Transverse colon (tissue), 4 donors: Measurements from ENCODE around the gene JMJD1C. TPM values are rescaled to one million over a fixed set of nuclear protein-coding genes. Genes with fewer than 3 reads are reported as not detected.

ENCODE experiments used
- DNase-seq: peaks from one replicate; pipeline ENCODE4 v3.0.0-alpha.2; 2019
- H3K27ac ChIP-seq, 4 donors: fragments of 200-600 bp; sonication (generic); 2 replicates each; pipeline ENCODE4 v1.5.1; 2016 to 2018; ENCODE audit warnings: inconsistent platforms in 4 of 4
- H3K27me3 ChIP-seq: fragments of 200-600 bp; sonication (generic); 2 replicates; pipeline ENCODE4 v1.5.1; 2017; ENCODE audit warnings: inconsistent platforms
- H3K36me3 ChIP-seq, 4 donors: fragments of 200-600 bp; sonication (generic); 2 replicates each; pipeline ENCODE4 v1.5.1; 2017 to 2019; ENCODE audit warnings: inconsistent platforms in 4 of 4
- H3K4me1 ChIP-seq, 4 donors: fragments of 200-600 bp; sonication (generic); 2 replicates each; pipeline ENCODE4 v1.5.1; 2017 to 2020; ENCODE audit warnings: inconsistent platforms in 4 of 4
- H3K4me3 ChIP-seq, 4 donors: fragments of 200-600 bp; sonication (generic); 1 replicate in 1 of 4; 2 replicates in 3 of 4; pipeline versions ENCODE4 v1.5.1 to v1.6.1; 2017 to 2019; ENCODE audit warnings: inconsistent platforms in 4 of 4
- H3K9me3 ChIP-seq, 2 donors: fragments of 200-600 bp; sonication (generic); 2 replicates each; pipeline ENCODE4 v1.5.1; 2017 to 2019; ENCODE audit warnings: inconsistent platforms in 2 of 2
- CTCF ChIP-seq, 5 experiments: fragments of 200-600 bp in 3 of 5; fragments of 450-650 bp in 2 of 5; sonication (generic) in 3 of 5; IDR thresholded peaks; 1 replicate in 2 of 5; 2 replicates in 3 of 5; pipeline ENCODE4 v1.5.1; 2016 to 2017; ENCODE audit warnings: antibody characterized with exemption in 5 of 5, inconsistent platforms in 3 of 5, mild to moderate bottlenecking in 2 of 5, moderate library complexity in 1 of 5
- EP300 ChIP-seq: sonication (generic); formaldehyde crosslinking; IDR thresholded peaks from one replicate; pipeline ENCODE4 v1.6.1; 2017; ENCODE audit warnings: antibody characterized with exemption, low read depth
- POLR2A ChIP-seq: fragments of 450-650 bp; IDR thresholded peaks from one replicate; pipeline ENCODE4 v1.6.1; 2016; ENCODE audit warnings: antibody characterized with exemption, mild to moderate bottlenecking, moderate library complexity
- POLR2AphosphoS5 ChIP-seq, 3 donors: sonication (generic); formaldehyde crosslinking; IDR thresholded peaks; one replicate each; pipeline ENCODE4 v1.6.1; 2016; ENCODE audit warnings: antibody characterized with exemption in 3 of 3
- WGBS, 2 donors: methylation state at CpG; one replicate each; pipeline ENCODE4 v1.1.5; 2018; ENCODE audit warnings: low coverage in 1 of 2; 5-methylcytosine and 5-hydroxymethylcytosine counted together
- in situ Hi-C, 4 donors: fragments of 200-750 bp; cut with MboI; loops; one replicate each; pipeline versions ENCODE4 v1.15.0 to v1.15.1; 2017; ENCODE audit warnings: low sequenced_read_pairs in 3 of 4, low pct_ligation_motif_present in 1 of 4, low pct_unique_long_range_greater_than_20kb in 1 of 4
- intact Hi-C: fragments of 100-400 bp; cut with DNase I; formaldehyde crosslinking; loops from one replicate; pipeline ENCODE4 v1.15.1; 2023; ENCODE audit warnings: low total_unique reads
- total RNA-seq, 4 donors: library from RNA; depleted of rRNA; stranded (reverse); fragments of >200 nt; gene quantifications; one replicate each; pipeline ENCODE4 v1.1.0, GENCODE V29; 2016

Gene JMJD1C
- total RNA-seq, 4 donors from 2014 or later = 56.7 to 128 (median 78.9) TPM

- intact Hi-C loops (no loop called here), in situ Hi-C loops (no loop called here)
- no peaks in the 10 kb centered on the region for H3K27me3 ChIP-seq
- 69 to 71% methylated on average over 3 of the region's 3 CpGs for WGBS, 2 donors
- no peaks in the 10 kb centered on the region for H3K9me3 ChIP-seq
- H3K4me3 ChIP-seq = no peak overlapping the region
- no peak for DNase-seq
- TF ChIP-seq POLR2A (no peak), EP300 (no peak), CTCF (IDR thresholded peaks at IDR 0.05) (no peak), POLR2AphosphoS5 (IDR thresholded peaks at IDR 0.05) (no peak)
- H3K4me1 ChIP-seq = peaks cover 0 to 17% (median 4%) of the 10 kb centered on the region in 4 donors
- H3K36me3 ChIP-seq = no peaks in the 10 kb centered on the region
- H3K27ac ChIP-seq = no peak overlapping the region
Measured at GRCh38 chr10:63275094-63275493, 190.7 kb downstream of the JMJD1C start.

GRCh38 chr10:63273577-63273976 lies 192.2 kb downstream of the JMJD1C start:
- no peak overlapping the region for H3K4me3 ChIP-seq
- no peaks in the 10 kb centered on the region for H3K36me3 ChIP-seq
- TF ChIP-seq EP300 (no peak), POLR2AphosphoS5 (IDR thresholded peaks at IDR 0.05) (no peak), POLR2A (no peak), CTCF (IDR thresholded peaks at IDR 0.05) (no peak)
- no peak for DNase-seq
- H3K9me3 ChIP-seq = no peaks in the 10 kb centered on the region
- in situ Hi-C loops = no loop called here
- peak overlapping the region in 3 of 4 donors; percentile 1 to 35 (median 4) for H3K27ac ChIP-seq
- intact Hi-C loops = no loop called here
- H3K27me3 ChIP-seq = no peaks in the 10 kb centered on the region
- H3K4me1 ChIP-seq = peaks cover 0 to 23% (median 4%) of the 10 kb centered on the region in 4 donors

- WGBS, 2 donors = 0 to 2% methylated on average over 1 to 17 of the region's 17 CpGs
- TF ChIP-seq CTCF (IDR thresholded peaks at IDR 0.05) (peak; percentile 28 to 84 (median 39)), POLR2A (peak; percentile 98), EP300 (peak; percentile 82), POLR2AphosphoS5 (IDR thresholded peaks at IDR 0.05) (peak; percentile 99 to 100 (median 99))
- DNase-seq = peak; percentile 89
- Histone ChIP-seq H3K27ac (peak overlapping the region; percentile 94 to 98 (median 96)), H3K27me3 (no peaks in the 10 kb centered on the region), H3K4me3 (peak overlapping the region; percentile 25 to 70 (median 44)), H3K4me1 (peaks cover 13 to 41% (median 18%) of the 10 kb centered on the region in 4 donors), H3K9me3 (no peaks in the 10 kb centered on the region), H3K36me3 (no peaks in the 10 kb centered on the region)
- intact Hi-C loops (no loop called here), in situ Hi-C loops (no loop called here)
Measured at GRCh38 chr10:63268798-63269503, 196.8 kb downstream of the JMJD1C start.

- intact Hi-C loops = no loop called here
- H3K36me3 ChIP-seq = no peaks in the 10 kb centered on the region
- peaks cover 11 to 41% (median 17%) of the 10 kb centered on the region in 4 donors for H3K4me1 ChIP-seq
- H3K27ac ChIP-seq = peak overlapping the region; percentile 94 to 98 (median 96)
- no peaks in the 10 kb centered on the region for H3K9me3 ChIP-seq
- in situ Hi-C loops = no loop called here
- H3K4me3 ChIP-seq = peak overlapping the region; percentile 25 to 70 (median 44)
- no peak for TF ChIP-seq POLR2AphosphoS5 (IDR thresholded peaks at IDR 0.05)
- no peak for TF ChIP-seq CTCF (IDR thresholded peaks at IDR 0.05)
- TF ChIP-seq EP300 = no peak
- TF ChIP-seq POLR2A = no peak
- H3K27me3 ChIP-seq = no peaks in the 10 kb centered on the region
- WGBS, 2 donors = 1 to 2% methylated on average over 3 of the region's 3 CpGs
- DNase-seq = no peak
Measured at GRCh38 chr10:63268149-63268797, 197.5 kb downstream of the JMJD1C start.
